HG02678 (cell line): ENCODE data around the gene TPI1.
"Not testable (repeated sequence)": the region's sequence is repeated elsewhere in the genome, so short reads cannot be mapped to it uniquely, and the experiment has no call there.

Experiments used
- ATAC-seq: cut with Tn5 transposase; IDR thresholded peaks from one replicate; pipeline ENCODE4 v1.9.1; 2021; ENCODE audit warnings: mild to moderate bottlenecking, moderate library complexity; ENCODE audit not compliant: unreplicated experiment

Gene TPI1

DNA sequence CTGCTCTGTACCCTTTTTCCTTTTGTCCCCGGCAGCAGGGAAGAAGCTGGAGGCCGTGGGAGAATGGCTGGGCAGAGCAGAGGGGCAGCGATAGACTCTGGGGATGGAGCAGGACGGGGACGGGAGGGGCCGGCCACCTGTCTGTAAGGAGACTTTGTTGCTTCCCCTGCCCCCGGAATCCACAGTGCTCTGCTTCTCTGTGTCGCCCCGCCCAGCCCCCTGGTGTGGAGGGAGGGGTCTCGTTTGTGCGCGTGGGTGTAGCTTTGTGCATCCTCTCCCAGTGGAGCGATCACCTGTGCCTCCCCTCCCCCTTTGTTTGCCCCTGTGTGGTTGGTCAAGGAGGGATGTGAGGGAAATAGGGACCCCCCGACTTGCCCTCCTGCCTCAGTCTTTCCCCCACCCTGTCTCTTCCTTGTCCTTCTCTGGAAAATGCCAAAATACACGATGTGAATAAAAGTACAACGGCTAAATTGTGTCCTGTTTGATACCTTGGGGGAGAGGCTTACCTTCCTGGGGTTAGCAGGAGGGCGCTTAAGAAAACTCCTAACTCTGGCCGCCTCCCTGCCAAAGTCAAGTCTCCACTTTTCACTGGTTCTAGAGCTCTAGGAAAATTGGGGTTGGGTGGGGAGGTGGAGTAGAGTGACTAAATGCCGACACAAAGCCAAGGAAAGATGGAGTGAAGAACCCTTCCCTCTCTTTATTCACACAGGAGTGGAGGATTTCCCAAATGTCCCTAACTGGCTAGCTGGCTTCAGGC, 990 bp upstream of the TPI1 start:
- ATAC-seq = no peak

DNA sequence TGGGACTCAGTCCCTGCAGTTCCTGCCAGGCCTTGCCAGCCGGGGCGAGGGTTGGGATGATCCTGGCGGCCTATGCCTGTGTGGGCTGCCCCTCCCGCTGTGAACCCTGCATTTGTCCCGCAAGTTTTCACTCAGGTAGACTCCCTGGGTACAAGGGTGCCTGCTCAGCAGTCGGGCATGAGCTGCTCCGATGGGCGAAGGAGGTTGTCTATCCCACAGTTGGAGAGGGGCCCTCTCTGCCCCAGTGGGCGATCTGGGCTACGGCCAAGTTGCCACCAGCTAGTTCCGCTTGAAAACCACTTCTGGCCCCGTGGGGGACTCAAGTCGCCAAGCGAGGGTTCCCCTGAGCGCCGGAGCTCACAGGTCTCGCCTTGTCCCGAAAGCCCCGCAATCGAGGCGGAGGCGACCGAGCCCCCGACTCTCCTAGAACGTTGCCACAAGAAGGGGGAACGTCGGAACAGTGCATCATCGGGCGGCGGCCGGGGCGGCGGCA, 365 bp upstream of the TPI1 start:
- peak; percentile 13 for ATAC-seq

DNA sequence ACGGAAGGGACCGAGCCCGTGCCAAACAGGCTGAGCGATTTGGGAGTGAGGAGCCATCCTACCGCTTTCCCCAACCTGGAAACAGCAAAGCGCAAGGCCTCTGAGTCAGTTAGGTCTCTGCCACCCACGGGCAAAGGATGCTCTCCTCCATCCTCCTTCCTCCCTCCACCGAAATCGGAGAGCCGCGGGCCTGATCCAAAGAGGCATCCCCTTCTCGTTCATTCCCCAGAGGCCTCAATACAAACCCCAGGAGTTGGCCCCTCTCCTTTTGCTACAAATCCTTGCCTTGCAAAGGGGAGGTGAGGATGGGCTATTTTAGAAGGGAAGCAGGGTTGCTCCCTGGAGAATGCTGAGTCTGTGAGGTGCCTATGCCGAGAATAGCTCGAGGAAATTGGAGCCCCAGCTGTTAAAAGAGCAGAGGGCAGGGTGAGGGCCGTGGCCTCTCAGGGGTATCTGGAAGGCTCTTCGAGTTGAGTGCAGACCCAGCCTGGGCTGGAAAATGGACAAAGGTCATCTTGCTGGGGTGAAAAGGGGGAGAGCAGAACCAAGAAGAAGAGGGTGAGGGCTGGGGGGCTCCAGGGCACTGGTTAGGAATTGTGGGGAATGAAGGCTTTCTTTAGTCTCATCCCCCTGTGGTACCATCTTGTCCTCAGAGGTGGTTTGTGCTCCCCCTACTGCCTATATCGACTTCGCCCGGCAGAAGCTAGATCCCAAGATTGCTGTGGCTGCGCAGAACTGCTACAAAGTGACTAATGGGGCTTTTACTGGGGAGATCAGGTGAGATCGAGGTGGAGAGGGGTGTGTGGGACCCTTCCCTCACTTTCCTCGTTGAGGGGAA, 1.1 kb downstream of the TPI1 start:
- no peak for ATAC-seq

GRCh38 chr12:6869049-6870021, 2.0 kb downstream of the TPI1 start:
- no peak for ATAC-seq

- ATAC-seq = not testable (repeated sequence)
These were observed 3.0 kb downstream of the TPI1 start for GRCh38 chr12:6870304-6870703.

- ATAC-seq = no peak
These were observed 4.0 kb downstream of the TPI1 start for GRCh38 chr12:6871052-6871957.

GRCh38 chr12:6872073-6873048, 5.0 kb downstream of the TPI1 start:
- peak; percentile 28 for ATAC-seq

DNA sequence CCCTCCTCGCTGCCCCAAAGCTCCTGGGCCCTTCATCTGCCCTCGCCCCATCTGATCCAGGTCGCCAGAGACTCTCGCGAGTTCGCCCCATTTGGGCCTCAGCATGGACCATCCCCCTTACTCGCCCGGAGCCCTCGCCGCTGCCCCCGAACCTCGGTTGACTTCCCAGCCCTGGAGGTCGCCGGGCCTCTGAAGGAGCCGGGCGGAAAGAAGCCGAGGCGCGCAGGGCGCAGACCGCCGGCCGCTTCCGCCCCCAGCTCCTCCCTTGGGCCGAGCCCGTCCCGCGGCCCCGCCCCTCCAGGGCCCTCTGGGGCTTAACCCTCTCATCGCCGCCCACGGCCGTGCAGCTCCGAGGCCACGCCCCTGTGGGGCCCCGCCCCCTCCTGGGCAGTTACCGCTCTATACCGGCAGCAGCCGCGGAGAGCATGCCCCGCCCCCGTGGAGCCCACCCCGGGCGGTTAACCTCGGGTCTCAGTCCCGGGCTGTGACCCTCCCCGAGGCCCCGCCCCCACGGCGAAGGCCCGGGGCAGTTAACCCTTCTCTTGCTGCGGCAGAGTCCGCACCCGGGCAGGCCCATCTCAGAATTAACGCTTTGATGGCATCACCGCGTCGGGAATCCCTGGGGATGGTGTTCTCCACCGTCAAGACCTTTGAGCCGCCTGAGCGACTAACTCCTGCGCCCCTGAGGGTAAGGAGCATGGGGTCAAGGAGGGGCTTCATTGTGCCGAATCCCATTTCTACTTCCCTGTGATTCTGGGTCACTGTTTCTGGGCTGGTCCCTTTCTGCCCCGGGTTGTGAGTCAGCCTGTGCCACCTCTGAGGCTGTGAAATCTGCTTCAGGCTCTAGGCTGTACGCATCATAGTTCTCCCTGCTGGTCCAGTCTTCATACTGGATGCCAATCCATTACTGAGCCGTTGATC, 6.0 kb downstream of the TPI1 start, which contains the start of gene SPSB2:
SPSB2 (minus strand) TSS at position 210 of the 921 bp plus-strand sequence. CDS start 402 bp downstream, outside the sequence.
- peak; percentile 86 for ATAC-seq

GRCh38 chr12:6874015-6874368, 6.7 kb downstream of the TPI1 start:
- ATAC-seq = not testable (repeated sequence)

GRCh38 chr12:6879824-6880223, 12.5 kb downstream of the TPI1 start:
- not testable (repeated sequence) for ATAC-seq

- no peak for ATAC-seq
These were observed 15.9 kb downstream of the TPI1 start for GRCh38 chr12:6883252-6883651.

GRCh38 chr12:6883683-6884082, 16.4 kb downstream of the TPI1 start:
- ATAC-seq = no peak

GRCh38 chr12:6884539-6884938, 17.2 kb downstream of the TPI1 start:
- no peak for ATAC-seq

DNA sequence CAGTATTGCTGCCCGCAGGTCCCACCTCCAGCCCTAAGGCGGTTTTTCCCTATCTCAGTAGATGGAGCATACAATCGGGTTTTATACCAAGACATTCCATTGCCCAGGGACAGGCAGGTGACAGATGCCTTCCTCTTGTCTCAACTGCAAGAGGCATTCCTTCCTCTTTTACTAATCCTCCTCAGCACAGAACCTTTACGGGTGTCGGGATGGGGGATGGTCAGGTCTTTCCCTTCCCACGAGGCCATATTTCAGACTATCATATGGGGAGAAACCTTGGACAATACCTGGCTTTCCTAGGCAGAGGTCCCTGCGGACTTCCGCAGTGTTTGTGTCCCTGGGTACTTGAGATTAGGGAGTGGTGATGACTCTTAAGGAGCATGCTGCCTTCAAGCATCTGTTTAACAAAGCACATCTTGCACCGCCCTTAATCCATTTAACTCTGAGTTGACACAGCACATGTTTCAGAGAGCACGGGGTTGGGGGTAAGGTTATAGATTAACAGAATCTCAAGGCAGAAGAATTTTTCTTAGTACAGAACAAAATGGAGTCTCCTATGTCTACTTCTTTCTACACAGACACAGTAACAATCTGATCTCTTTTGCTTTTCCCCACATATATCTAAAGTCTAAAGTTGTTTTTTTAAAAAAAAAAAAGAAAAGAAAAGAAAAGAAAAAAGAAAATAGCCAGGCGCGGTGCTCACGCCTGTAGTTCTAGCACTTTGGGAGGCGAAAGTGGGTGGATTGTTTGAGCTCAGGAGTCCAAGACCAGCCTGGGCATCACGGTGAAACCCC, 19.1 kb downstream of the TPI1 start:
- not testable (repeated sequence) for ATAC-seq

DNA sequence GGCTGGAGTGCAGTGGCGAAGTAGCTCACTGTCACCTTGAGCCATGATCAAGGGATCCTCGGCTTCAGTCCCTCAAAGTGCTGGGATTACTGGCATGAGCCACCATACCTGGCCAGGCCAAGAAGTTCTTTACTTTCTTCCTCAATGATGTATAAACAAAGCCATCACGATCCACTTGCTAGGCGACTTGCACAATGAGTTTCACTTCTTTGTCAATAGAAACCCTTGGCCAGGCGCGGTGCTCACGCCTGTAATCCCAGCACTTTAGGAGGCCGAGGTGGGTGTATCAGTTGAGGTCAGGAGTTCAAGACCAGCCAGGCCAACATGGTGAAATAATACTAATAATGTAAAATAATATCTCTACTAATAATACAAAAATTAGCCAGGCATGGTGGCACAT, 20.1 kb downstream of the TPI1 start:
- ATAC-seq = no peak

- ATAC-seq = no peak
These were observed 21.0 kb downstream of the TPI1 start for GRCh38 chr12:6888360-6888759.

- not testable (repeated sequence) for ATAC-seq
These were observed 21.5 kb downstream of the TPI1 start for GRCh38 chr12:6888794-6889193.
